Measurements from ENCODE around the gene PRRT1.
"Not testable (repeated sequence)": the region's sequence is repeated elsewhere in the genome, so short reads cannot be mapped to it uniquely, and the experiment has no call there.

The PRRT1 gene

DNA sequence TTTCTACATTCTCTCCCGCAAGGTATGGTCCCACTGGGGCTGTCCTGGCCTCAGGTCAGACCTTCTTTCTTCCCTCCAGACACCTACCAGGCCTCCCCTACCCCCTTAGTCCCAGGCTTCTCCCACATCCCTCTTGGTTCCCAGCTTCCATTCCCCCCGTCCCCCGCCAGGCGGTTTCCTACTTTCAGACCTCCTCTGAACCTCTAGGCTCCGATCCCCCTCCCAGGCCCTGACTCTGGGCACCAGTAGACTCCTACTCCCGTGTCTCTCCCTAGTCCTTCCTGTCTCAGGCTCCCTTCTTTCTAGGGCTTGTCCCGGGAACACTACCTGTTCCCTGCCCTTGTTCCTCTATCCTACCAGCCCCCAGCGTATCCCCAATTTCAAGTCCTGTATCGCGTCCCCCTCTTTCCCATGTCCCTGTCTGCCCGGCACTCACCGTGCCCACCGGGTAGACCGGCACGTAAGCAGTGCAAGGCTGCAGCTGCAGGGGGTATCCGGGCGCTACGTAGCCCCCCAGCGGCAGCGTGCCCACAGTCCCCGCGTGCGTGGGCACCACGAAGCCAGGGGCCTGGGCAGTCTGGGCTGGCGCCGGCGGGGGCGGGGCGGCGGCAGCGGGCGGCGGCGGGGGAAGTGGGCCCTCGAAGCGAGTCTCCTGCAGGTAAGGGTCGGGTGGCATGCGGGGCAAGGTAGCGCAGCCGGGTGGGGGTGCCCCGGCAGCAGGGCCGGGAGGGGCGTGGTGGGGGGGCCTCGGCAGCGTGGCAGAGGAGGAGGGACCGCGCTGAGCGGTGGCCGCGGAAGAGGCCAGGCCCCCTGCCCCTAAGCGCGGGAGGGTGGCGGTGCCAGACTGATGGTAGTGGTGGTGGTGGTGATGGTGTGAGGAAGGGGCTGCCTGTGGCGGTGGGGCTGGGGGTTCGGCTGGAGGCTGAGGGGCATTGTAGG is 1.5 kb downstream of the PRRT1 start:
- no peak for DNase-seq (ENCODE audit: low spot score)

DNA sequence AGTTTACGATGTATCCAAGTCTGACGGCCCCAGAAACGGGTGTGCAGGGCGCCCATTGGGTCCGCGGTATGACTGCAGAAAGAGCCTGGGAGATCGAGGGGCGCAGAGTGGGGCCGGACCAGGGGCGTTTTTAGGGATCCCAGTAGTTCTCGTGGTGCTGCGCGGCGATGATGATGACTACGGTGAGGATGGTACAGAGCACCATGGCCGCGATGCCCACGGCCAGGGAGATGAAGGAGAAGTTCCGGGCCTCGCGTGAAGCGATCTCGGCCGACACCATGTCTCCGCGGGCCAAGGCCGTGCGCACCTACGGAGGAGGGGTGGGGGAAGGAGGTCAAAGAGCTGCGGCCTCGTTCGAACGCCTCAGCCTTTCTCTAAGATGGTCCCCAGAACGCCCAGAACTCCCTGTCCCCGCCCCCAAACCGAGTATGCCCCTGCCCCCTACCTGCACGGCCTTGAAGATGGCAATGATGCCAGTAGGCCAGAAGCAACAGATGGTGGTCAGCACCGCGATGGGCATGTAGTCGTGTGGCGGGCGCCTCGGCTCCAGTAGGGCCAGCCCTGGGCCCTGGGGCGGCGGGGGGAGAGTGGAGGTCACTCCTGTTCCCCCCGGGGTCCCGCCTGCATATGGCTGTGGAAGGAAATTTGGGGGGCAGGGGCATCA is 2.5 kb downstream of the PRRT1 start:
- no peak for DNase-seq (ENCODE audit: low spot score)

DNA sequence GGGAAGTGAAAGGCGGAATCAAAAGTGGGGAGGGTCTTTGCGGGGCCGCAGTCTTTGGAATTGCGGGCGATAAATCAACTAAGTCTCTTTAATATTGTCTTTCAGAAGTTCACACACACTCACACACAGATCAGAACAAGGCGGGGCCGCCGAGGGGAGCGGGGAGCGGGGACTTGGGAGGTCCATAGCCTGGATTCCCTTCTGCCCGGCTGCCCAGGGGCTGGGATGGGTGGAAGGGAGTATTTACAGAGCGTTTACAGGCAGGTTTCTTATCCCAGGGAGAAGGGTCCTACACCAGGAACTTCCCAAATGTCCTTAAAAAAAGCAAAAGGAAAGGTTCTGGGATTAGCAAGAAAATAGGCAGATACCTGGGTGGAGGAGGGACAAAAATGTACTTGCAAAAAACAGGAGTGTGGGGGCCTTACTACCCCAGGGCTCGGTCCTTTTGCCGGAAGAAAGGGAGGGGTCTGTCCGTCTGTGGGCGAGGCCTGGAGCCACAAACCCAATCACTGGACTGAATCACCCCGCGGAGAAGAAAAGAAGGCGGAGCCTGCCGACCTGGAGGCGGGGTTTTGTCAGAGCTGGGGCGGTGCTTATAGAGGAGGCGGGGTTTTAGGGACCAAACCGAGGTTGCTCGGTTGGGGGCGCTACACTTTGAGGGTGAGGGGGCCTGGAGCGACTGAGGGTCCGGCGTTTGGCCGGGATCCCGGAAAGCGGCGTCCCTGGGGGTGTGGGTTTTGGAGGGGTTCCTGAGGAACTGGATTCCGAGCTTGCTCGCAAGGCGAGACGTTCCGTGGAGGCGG is 3.2 kb downstream of the PRRT1 start:
- no peak for DNase-seq (ENCODE audit: low spot score)

DNA sequence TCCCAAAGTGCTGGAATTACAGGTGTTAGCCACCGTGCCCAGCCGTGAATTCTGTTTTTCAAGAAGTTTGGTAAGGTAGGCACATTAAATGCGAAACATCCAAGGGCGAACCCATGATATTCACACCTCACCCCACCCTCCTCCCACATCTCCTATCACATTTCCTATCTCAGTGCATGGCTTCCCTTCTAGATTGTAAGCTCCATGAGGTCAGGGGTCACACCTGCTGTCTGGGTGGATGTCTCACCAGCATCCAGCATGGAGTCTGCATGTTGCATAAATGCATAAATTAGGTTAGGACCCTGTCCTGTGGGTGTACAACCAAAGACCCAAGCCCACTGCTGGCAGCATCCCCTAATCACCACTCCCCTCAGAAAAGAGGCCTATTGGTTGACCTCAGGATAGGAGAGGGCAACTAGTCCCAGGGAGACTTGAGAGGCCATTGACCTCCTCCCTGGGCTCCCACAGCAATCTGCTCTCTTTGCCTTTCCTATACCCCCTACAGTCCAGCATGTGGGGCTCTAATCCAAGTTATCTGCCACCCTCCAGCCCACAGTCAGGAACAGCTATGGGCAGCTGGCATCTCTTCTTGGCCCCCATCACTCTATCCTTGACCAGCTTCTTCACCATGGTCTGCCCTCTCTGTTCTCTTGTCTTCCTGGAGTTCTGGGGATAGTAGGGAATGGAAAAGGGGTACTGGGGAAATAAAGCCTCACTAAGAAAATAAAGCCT is 4.2 kb downstream of the PRRT1 start:
- DNase-seq (ENCODE audit: low spot score) = no peak

DNA sequence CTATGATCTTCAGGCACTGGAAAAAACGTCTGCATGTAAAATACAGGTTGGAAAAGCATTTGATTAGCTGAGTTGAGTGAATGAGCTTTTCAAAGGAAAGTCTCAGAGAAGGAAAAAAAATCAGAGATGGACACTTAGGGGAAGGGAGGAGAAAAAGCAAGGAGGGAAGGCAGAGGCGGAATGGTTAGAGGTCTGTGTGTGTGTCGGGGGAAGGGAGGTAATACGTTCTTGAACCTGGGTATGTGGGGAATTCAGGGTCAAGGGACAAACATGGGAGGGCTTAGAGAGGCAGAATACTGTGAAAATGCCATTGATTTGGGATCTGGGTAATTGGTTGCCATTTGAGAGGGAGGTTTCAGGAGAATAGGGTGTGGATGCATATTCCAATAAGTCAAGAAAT is 5.1 kb downstream of the PRRT1 start:
- DNase-seq (ENCODE audit: low spot score) = no peak

DNA sequence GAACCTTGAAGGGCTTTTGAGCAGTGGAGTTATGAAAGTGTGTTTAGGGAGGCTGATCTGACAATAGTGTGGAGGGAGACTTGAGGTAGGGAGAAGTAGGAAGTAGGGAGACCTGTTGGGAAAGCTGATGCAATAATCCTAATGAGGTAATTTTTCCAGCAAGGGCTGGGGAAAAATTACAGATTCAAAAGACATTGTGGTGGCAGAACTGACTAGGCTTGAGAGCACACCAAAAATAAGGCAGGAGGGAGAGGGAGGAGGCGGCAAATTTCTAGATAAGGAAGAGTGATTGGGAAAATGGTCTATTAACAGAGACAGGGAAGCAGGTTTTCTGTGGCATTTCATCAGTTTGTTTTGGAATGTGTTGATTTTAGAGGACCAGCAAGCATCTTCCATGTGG is 5.5 kb downstream of the PRRT1 start:
- DNase-seq (ENCODE audit: low spot score) = no peak

DNA sequence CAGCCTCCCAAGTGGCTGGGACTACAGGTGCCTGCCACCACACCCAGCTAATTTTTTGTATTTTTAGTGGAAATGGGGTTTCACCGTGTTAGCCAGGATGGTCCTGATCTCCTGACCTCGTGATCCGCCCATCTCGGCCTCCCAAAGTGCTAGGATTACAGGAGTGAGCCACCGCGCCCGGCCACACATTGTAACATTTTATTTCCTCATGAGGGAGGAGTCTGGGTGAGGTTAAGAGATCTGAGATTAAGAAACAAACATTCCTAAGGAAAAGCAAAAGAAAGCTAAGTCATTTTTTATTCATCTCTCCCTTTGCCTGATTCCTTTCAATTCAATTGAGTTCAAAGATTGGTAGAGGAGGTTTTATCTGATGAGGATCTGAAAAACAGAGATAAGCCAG is 7.5 kb downstream of the PRRT1 start:
- DNase-seq (ENCODE audit: low spot score) = not testable (repeated sequence)

DNA sequence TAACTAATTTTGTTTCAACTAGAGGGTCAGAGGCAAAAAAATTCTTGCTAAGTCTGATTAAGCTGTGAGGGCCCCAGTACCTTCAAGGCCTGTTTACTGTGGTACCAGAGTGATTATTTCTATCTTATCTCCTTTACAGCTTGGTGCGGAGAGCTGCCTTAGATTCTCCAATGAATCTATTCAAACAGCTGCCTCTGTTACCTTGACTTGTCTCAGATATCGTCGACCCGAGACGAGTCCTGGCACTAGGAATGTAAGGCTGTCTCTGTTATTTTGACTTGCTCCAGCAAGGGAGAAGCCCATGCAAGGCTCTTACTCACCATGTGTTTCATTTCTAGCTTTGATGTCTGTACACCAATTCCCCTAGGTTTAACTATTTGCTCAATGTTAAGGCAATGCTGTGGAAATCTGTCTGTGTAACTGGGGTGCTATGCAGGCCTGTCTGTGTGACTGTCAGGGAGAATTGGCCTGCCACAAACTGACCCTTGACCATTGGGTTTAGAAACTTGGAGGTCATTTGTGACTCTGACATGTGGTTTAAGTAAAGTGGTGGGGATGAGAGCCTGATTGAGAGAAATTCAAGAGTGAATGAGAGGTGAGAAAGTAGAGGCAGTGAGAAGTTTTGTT is 11.2 kb downstream of the PRRT1 start:
- DNase-seq (ENCODE audit: low spot score) = no peak

DNA sequence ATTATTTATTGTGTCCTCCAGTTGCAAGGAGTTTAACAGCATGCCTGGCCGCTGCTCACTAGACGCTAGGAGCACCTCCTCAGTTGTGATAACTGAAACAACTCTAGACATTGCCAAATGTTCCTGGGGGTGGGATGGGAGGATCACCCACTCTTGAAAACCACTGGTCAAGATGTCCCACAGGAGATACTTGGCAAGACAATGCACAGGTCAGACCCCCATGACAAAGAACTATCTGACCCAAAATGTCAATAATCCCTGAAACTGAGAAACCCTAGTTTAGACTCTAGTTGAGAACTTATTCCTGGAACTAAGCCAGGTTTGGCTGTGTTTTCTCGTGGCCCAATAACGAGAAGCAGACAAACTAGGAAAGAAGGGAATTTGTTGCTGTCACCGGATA is 12.1 kb downstream of the PRRT1 start:
- DNase-seq (ENCODE audit: low spot score) = no peak

DNA sequence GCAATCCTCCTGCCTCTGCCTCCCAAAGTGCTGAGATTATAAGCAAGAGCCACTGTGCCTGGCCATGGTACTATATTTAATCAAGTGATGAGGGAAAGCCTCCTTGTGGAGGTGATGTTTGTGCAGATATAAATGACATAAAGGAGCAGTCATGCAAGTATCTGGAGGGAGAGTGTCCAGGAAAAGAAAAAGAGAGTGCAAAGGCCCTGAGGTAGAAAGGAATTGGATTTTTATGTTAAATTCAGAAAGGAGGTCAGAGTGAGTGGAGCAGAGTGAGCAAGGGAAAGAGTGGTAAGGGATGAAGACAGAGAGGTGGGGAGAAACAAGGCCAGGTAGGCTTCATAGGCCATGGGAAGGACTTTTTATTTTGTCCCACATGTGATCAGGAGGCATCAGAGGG is 14.3 kb downstream of the PRRT1 start:
- DNase-seq (ENCODE audit: low spot score) = no peak

DNA sequence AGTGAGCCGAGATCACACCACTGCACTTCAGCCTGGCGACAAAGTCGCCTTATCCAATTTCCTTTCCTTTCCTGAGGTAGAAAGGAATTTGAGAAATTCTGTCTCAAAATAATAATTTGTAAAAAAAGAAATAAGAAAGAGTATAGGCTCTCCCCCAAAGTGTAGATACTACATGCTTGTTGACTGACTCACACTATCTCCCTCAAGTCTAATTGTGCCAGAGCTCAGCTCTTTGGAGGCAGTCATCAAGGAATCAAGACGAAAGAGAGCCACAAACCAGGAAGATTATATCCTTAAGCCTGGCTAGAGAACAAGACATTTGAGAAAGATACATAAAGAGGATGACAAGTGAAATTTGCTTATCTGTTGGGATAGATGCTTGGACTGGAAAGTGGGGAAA is 18.0 kb downstream of the PRRT1 start:
- DNase-seq (ENCODE audit: low spot score) = no peak

DNA sequence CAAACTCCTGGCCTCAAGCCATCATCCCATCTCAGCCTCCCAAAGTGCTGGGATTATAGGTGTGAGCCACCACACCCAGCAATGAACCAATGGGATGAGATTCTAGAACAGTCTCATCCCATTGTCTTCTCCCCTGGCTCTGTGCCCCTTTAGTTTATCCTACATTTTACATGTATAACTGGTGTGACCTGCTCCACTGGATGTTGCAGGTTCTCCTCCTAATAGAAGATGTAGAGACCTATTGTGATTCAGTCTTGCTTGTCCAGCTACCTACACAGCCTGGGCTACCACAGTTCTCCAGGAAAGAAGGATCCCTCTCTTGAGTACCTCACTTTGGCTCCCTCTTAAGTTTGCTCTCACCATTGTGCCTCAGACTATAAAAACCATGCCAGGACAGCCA is 19.6 kb downstream of the PRRT1 start:
- no peak for DNase-seq (ENCODE audit: low spot score)

DNA sequence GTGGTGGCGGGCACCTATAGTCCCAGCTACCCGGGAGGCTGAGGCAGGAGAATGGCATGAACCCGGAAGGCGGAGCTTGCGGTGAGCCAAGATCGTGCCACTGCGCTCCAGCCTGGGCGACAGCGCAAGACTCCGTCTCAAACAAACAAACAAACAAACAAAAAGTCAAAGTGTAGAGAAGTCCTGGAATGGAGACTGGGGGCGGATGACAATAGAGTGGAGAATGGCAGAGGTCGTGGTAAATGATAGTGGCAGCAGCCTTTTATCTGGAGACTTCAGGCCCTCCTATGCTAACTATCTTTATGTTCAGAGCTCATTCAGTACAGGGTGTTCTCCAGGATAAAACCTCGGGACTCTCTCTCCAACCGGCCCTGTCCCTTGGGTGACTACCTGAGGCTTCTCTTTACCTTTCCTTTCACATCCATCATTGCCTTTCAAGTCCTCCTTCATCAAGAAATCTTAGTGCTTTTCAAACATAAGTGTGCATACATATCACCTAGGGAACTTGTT is 20.2 kb downstream of the PRRT1 start:
- DNase-seq (ENCODE audit: low spot score) = no peak

DNA sequence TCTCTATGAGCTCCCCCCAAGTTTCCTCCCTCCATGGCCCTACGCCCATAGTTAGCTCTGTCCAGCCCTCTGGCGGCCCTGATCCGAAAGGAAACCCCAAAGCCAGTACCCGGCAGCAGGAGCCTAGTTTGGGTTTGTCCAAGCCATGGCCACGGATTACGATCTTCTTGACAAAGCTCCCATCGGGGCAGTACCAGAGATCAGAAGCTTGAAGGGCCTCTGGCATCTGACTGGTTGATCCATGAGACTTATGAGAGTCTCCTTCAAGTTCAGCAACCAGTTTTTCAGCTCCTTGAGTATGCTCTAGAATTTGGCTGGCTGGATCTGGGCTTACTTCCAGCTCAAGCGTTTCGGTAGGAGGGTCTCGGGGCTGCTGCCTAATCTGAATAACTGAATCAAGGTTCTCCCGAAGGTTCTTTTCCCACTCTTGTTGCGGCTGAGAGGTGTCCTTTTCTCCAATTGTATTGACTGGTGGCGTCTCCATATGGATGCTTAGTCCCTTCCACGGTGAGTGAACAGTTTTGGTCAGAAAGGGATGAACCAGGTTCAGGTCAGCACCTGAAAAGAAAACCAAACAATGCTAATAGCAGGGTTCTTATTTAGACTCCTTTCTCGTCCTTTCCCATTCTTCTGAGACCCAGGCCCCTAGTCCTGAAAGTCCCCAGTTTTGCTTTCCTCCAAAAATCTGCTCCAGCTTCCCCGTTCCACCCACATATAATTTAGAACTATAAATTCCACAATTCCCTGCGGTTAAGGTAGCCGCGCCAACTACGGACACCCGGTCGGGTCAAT is 22.2 kb downstream of the PRRT1 start:
- DNase-seq (ENCODE audit: low spot score) = no peak

DNA sequence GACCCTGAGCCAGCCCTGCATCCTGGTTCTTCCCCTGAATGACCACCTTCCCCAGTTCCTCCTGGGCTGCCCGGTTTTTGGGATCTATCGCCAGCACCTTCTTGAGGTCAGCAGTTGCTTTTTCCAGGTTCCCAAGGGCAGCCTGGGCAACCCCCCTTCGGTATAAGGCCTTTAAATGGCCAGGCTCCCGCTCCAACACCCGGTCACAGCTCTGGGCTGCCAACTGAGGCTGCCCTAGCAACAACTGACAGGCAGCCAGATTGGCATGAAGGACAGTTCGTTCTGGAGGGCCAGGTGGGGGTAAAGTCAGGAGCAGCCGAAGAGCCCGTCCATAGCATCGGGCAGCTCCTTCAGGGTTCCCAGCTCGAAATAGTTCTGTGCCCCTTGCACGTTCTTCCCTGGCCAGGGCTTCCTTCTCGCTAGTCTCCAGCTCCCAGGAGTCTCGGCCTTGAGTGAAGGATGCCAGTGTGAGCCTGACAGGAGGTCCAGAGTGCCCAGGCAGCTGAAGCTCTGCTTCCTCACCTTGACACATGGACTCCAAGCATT is 22.9 kb downstream of the PRRT1 start:
- no peak for DNase-seq (ENCODE audit: low spot score)

DNA sequence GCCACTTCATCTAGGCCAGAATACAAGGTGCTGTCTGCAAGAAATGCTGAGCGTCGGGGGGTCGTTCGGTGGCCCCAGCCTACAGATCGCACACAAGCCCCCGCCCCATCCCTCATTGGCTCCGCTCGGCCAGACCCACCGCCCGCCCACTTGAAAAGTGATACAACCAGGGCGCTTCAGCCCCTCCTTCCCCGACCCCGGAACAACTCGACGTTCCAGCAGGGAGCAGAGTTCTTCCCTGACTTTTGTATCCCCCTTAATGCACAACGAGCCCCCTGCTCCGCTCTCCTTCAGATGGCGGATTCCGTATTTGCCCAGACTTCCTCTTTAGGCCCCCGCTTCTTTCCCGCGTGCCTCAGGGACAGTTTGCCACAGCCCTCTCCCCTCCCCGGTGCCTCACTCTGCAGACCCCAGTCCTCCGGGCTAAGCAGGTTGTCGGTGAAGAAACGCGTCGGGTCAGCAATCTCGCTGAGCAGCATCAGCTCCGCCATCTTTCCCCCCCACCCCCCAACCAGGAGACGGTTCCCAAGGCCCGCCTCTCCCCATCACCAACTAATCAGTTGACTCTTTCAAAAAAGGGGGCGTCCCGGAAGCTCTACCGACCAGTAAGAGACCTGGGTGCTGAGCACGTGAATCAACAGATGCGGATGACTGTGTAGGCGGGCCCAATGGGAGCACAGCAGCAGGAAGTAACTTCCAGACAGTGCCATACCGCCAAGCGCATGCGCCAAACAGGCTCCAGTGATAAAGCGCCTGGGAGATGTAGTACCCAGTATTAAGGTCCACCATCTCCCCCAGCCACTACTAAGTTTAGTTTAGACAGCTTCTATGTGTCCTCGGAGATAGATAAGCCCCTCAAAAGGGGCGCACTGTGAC is 23.8 kb downstream of the PRRT1 start, which contains the start of gene ATF6B:
Gene ATF6B, minus strand, starts transcription at position 530 of the 876 bp plus-strand sequence. Its CDS starts 39 bp downstream, at position 491.
- DNase-seq (ENCODE audit: low spot score) = peak; percentile 99

DNA sequence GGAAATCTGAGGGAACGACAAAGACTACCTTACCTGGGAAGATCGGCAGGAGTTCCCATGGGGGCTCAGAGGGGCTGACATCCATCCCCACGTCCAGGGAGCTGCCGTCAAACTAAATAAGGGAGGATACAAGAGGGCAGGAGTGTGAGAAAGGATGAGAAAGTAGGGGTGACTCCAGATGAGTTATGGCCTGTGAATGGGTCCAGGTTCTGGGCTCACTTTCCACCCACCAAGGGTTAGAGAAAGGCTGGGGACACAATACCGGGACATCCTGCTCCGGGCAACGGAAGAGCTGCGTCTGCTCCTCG is 24.4 kb downstream of the PRRT1 start:
- no peak for DNase-seq (ENCODE audit: low spot score)

DNA sequence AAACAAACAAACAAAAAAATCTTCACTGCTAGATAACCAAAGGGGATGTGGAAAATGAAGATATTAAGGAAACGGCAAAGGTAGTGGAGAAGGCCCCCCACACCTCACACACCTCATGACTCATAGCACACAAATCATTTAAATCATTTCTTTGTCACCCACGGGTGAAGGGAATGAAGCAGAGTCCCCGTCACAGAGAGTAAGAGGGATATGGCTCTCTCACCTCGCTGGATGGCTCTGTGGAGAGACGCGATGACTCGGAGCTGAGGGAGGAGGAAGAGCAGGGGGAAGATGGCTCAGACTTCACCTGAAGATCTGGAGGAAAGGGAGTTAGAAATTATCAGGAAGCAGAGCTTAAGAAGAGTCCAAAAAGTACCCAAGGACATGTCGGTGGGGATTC is 24.9 kb downstream of the PRRT1 start:
- DNase-seq (ENCODE audit: low spot score) = no peak

DNA sequence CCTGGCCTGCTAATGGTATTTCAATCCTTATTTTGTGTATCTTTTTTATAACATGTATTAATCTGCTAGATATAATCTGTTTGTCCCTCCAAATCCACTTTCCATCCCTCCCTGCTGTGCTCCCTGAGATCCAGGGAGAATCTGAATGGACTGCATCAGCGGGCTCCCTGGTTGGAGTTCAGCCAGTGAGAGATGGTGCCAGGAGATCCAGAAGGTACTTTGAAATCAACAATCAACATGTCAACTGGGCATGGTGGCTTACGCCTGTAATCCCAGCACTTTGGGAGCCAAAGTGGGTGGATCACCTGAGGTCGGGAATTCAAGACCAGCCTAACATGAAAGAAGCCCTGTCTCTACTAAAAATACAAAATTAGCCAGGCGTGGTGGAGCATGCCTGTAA is 28.1 kb downstream of the PRRT1 start:
- DNase-seq (ENCODE audit: low spot score) = no peak

All from hepatic stellate cell (primary cell).